ENCODE data around the gene SKP2.

GRCh38 chr5:36177715-36178523 lies 26.0 kb downstream of the SKP2 start:
- TF ChIP-seq, protein P1, sequence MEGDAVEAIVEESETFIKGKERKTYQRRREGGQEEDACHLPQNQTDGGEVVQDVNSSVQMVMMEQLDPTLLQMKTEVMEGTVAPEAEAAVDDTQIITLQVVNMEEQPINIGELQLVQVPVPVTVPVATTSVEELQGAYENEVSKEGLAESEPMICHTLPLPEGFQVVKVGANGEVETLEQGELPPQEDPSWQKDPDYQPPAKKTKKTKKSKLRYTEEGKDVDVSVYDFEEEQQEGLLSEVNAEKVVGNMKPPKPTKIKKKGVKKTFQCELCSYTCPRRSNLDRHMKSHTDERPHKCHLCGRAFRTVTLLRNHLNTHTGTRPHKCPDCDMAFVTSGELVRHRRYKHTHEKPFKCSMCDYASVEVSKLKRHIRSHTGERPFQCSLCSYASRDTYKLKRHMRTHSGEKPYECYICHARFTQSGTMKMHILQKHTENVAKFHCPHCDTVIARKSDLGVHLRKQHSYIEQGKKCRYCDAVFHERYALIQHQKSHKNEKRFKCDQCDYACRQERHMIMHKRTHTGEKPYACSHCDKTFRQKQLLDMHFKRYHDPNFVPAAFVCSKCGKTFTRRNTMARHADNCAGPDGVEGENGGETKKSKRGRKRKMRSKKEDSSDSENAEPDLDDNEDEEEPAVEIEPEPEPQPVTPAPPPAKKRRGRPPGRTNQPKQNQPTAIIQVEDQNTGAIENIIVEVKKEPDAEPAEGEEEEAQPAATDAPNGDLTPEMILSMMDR (IDR thresholded peaks at IDR 0.05; ENCODE audit: low read length) = peak; percentile 65
- no peak for TF ChIP-seq EZH2 (IDR thresholded peaks at IDR 0.05; ENCODE audit: borderline replicate concordance, low read length)

Measured in OCI-LY1 (cell line).